Measurements from ENCODE around the gene TAS1R2.
A peak's percentile ranks its signal among the peaks of the same experiment; 100 is the strongest.
"Not testable (repeated sequence)": the region's sequence is repeated elsewhere in the genome, so short reads cannot be mapped to it uniquely, and the experiment has no call there.

The TAS1R2 gene

GRCh38 chr1:18901147-18901951 lies 41.9 kb upstream of the TAS1R2 start:
- Histone ChIP-seq H3K36me3 (ENCODE audit: insufficient read depth, insufficient read length, low read length) (peaks cover 39% of the 10 kb centered on the region), H3K4me1 (ENCODE audit: insufficient read depth, insufficient read length) (peaks cover 1% of the 10 kb centered on the region), H3K4me3 (ENCODE audit: insufficient read length, low read depth) (peak overlapping the region; percentile 82), H3K27me3 (ENCODE audit: insufficient read depth, insufficient read length) (no peaks in the 10 kb centered on the region), H3K9ac (ENCODE audit: insufficient read length, low read depth) (peak overlapping the region; percentile 16), H3K9me3 (ENCODE audit: insufficient read depth, low read length) (no peaks in the 10 kb centered on the region)
- DNase-seq (ENCODE audit: low read depth, low spot score), result no peak
- TF ChIP-seq YY1 (IDR thresholded peaks at IDR 0.05; ENCODE audit: insufficient read depth, insufficient read length) (no peak), SUZ12 (IDR thresholded peaks at IDR 0.05; ENCODE audit: extremely low read depth, insufficient read depth, insufficient read length) (no peak), ZNF274 (IDR thresholded peaks at IDR 0.05; ENCODE audit: low read depth, low read length) (no peak)

GRCh38 chr1:18900303-18900841 lies 40.9 kb upstream of the TAS1R2 start:
- no peaks in the 10 kb centered on the region for H3K9me3 ChIP-seq (ENCODE audit: insufficient read depth, low read length)
- no peak for TF ChIP-seq ZNF274 (IDR thresholded peaks at IDR 0.05; ENCODE audit: low read depth, low read length)
- TF ChIP-seq SUZ12 (IDR thresholded peaks at IDR 0.05; ENCODE audit: extremely low read depth, insufficient read depth, insufficient read length), result no peak
- no peak for TF ChIP-seq YY1 (IDR thresholded peaks at IDR 0.05; ENCODE audit: insufficient read depth, insufficient read length)
- no peak overlapping the region for H3K4me3 ChIP-seq (ENCODE audit: insufficient read length, low read depth)
- no peaks in the 10 kb centered on the region for H3K27me3 ChIP-seq (ENCODE audit: insufficient read depth, insufficient read length)
- H3K4me1 ChIP-seq (ENCODE audit: insufficient read depth, insufficient read length), result peaks cover 1% of the 10 kb centered on the region
- H3K36me3 ChIP-seq (ENCODE audit: insufficient read depth, insufficient read length, low read length), result peaks cover 34% of the 10 kb centered on the region
- no peak for DNase-seq (ENCODE audit: low read depth, low spot score)
- H3K9ac ChIP-seq (ENCODE audit: insufficient read length, low read depth), result no peak overlapping the region

- TF ChIP-seq YY1 (IDR thresholded peaks at IDR 0.05; ENCODE audit: insufficient read depth, insufficient read length) (no peak), ZNF274 (IDR thresholded peaks at IDR 0.05; ENCODE audit: low read depth, low read length) (no peak), SUZ12 (IDR thresholded peaks at IDR 0.05; ENCODE audit: extremely low read depth, insufficient read depth, insufficient read length) (no peak)
- no peaks in the 10 kb centered on the region for H3K27me3 ChIP-seq (ENCODE audit: insufficient read depth, insufficient read length)
- H3K9me3 ChIP-seq (ENCODE audit: insufficient read depth, low read length), result no peaks in the 10 kb centered on the region
- H3K9ac ChIP-seq (ENCODE audit: insufficient read length, low read depth), result no peak overlapping the region
- no peak overlapping the region for H3K4me3 ChIP-seq (ENCODE audit: insufficient read length, low read depth)
- no peak for DNase-seq (ENCODE audit: low read depth, low spot score)
- peaks cover 1% of the 10 kb centered on the region for H3K4me1 ChIP-seq (ENCODE audit: insufficient read depth, insufficient read length)
- H3K36me3 ChIP-seq (ENCODE audit: insufficient read depth, insufficient read length, low read length), result peaks cover 36% of the 10 kb centered on the region
These were observed 40.0 kb upstream of the TAS1R2 start for GRCh38 chr1:18899363-18900049.

- TF ChIP-seq ZNF274 (IDR thresholded peaks at IDR 0.05; ENCODE audit: low read depth, low read length) (no peak), SUZ12 (IDR thresholded peaks at IDR 0.05; ENCODE audit: extremely low read depth, insufficient read depth, insufficient read length) (no peak), YY1 (IDR thresholded peaks at IDR 0.05; ENCODE audit: insufficient read depth, insufficient read length) (no peak)
- Histone ChIP-seq H3K4me1 (ENCODE audit: insufficient read depth, insufficient read length) (peaks cover 1% of the 10 kb centered on the region), H3K36me3 (ENCODE audit: insufficient read depth, insufficient read length, low read length) (peaks cover 36% of the 10 kb centered on the region), H3K27me3 (ENCODE audit: insufficient read depth, insufficient read length) (no peaks in the 10 kb centered on the region), H3K9ac (ENCODE audit: insufficient read length, low read depth) (no peak overlapping the region), H3K9me3 (ENCODE audit: insufficient read depth, low read length) (no peaks in the 10 kb centered on the region), H3K4me3 (ENCODE audit: insufficient read length, low read depth) (no peak overlapping the region)
- no peak for DNase-seq (ENCODE audit: low read depth, low spot score)
These were observed 39.1 kb upstream of the TAS1R2 start for GRCh38 chr1:18898567-18898966.

GRCh38 chr1:18895317-18895716 lies 35.9 kb upstream of the TAS1R2 start:
- Histone ChIP-seq H3K27me3 (ENCODE audit: insufficient read depth, insufficient read length) (no peaks in the 10 kb centered on the region), H3K4me1 (ENCODE audit: insufficient read depth, insufficient read length) (peaks cover 5% of the 10 kb centered on the region), H3K4me3 (ENCODE audit: insufficient read length, low read depth) (no peak overlapping the region), H3K36me3 (ENCODE audit: insufficient read depth, insufficient read length, low read length) (peaks cover 34% of the 10 kb centered on the region), H3K9ac (ENCODE audit: insufficient read length, low read depth) (no peak overlapping the region), H3K9me3 (ENCODE audit: insufficient read depth, low read length) (no peaks in the 10 kb centered on the region)
- TF ChIP-seq SUZ12 (IDR thresholded peaks at IDR 0.05; ENCODE audit: extremely low read depth, insufficient read depth, insufficient read length), result no peak
- no peak for DNase-seq (ENCODE audit: low read depth, low spot score)

GRCh38 chr1:18893120-18893519 lies 33.7 kb upstream of the TAS1R2 start:
- TF ChIP-seq ZNF274 (IDR thresholded peaks at IDR 0.05; ENCODE audit: low read depth, low read length), result no peak
- TF ChIP-seq SUZ12 (IDR thresholded peaks at IDR 0.05; ENCODE audit: extremely low read depth, insufficient read depth, insufficient read length), result no peak
- TF ChIP-seq YY1 (IDR thresholded peaks at IDR 0.05; ENCODE audit: insufficient read depth, insufficient read length), result no peak
- no peak for DNase-seq (ENCODE audit: low read depth, low spot score)
- Histone ChIP-seq H3K9me3 (ENCODE audit: insufficient read depth, low read length) (no peaks in the 10 kb centered on the region), H3K27me3 (ENCODE audit: insufficient read depth, insufficient read length) (no peaks in the 10 kb centered on the region), H3K4me1 (ENCODE audit: insufficient read depth, insufficient read length) (peaks cover 5% of the 10 kb centered on the region), H3K9ac (ENCODE audit: insufficient read length, low read depth) (no peak overlapping the region), H3K36me3 (ENCODE audit: insufficient read depth, insufficient read length, low read length) (peaks cover 25% of the 10 kb centered on the region), H3K4me3 (ENCODE audit: insufficient read length, low read depth) (no peak overlapping the region)

- not testable (repeated sequence) for H3K9ac ChIP-seq (ENCODE audit: insufficient read length, low read depth); DNase-seq (ENCODE audit: low read depth, low spot score); H3K4me1 ChIP-seq (ENCODE audit: insufficient read depth, insufficient read length); H3K4me3 ChIP-seq (ENCODE audit: insufficient read length, low read depth); H3K27me3 ChIP-seq (ENCODE audit: insufficient read depth, insufficient read length); H3K9me3 ChIP-seq (ENCODE audit: insufficient read depth, low read length)
- H3K36me3 ChIP-seq (ENCODE audit: insufficient read depth, insufficient read length, low read length), result peaks cover 22% of the 10 kb centered on the region
These were observed 32.4 kb upstream of the TAS1R2 start for GRCh38 chr1:18891858-18892257.
